HFF-Myc (cell line): ENCODE data around the gene NR3C2.
"Not testable (repeated sequence)": the region's sequence is repeated elsewhere in the genome, so short reads cannot be mapped to it uniquely, and the experiment has no call there.

ENCODE experiments used
- DNase-seq: peaks from one replicate; pipeline ENCODE4 v3.0.0-alpha.2; 2011; ENCODE audit warnings: low read depth; ENCODE audit errors: extremely low read depth
- H3K4me3 ChIP-seq: replicated peaks from 2 replicates; pipeline ENCODE4 v1.5.1; 2011; ENCODE audit warnings: low read depth, mild to moderate bottlenecking, control low read depth, low read length
- TF ChIP-seq, protein P1 (sequence below): IDR thresholded peaks from 2 replicates; pipeline ENCODE4 v1.5.1; 2012; ENCODE audit warnings: mild to moderate bottlenecking, low read depth, low read length, control low read depth; ENCODE audit errors: missing control alignments

Gene NR3C2

DNA sequence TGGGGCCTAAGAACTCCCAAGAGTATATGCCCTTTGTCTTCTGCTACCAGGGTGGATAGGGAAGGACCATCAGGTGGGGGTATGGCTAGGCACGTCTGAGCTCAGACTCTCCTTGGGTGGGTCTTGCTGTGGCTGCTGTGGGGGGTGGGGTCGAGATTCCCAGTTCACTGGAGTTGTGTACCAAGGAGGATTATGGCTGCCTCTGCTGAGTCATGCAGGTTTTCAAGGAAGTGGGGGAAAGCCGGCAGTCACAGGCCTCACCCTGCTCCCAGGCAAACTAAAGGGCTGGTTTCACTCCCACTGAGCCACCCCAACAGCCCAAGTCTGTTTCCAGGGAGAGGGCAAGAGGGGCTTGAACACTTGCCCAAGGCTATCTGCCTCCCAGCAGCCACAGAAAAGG lies 249.7 kb downstream of the NR3C2 start:
- H3K4me3 ChIP-seq, result no peak overlapping the region
- TF ChIP-seq, protein P1, sequence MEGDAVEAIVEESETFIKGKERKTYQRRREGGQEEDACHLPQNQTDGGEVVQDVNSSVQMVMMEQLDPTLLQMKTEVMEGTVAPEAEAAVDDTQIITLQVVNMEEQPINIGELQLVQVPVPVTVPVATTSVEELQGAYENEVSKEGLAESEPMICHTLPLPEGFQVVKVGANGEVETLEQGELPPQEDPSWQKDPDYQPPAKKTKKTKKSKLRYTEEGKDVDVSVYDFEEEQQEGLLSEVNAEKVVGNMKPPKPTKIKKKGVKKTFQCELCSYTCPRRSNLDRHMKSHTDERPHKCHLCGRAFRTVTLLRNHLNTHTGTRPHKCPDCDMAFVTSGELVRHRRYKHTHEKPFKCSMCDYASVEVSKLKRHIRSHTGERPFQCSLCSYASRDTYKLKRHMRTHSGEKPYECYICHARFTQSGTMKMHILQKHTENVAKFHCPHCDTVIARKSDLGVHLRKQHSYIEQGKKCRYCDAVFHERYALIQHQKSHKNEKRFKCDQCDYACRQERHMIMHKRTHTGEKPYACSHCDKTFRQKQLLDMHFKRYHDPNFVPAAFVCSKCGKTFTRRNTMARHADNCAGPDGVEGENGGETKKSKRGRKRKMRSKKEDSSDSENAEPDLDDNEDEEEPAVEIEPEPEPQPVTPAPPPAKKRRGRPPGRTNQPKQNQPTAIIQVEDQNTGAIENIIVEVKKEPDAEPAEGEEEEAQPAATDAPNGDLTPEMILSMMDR, result no peak

DNA sequence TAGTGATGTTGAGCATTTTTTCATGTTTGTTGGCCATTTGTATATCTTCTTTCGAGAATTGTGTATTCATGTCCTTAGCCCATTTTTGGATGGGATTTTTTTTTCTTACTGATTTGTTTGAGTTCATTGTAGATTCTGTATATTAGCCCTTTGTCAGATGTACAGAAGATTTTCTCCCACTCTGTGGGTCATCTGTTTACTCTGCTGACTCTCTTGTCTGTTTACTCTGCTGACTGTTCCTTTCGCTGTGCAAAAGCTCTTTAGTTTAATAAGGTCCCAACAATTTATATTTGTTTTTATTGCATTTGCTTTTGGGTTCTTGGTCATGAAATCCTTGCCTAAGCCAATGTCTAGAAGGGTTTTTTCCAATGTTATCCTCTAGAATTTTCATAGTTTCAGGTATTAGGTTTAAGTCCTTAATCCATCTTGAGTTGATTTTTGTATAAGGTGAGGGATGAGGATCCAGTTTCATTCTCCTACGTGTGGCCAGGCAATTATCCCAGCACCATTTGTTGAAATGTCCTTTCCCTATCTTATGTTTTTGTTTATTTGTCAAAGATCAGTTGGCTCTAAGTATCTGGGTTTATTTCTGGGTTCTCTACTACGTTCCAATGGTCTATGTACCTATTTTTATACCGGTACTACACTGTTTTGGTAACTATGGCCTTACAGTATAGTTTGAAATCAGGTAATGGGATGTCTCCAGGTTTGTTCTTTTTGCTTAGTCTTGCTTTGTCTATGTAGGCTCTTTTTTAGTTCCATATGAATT lies 254.6 kb downstream of the NR3C2 start:
- DNase-seq, H3K4me3 ChIP-seq: not testable (repeated sequence)

More for the DNA sequence above, 249.7 kb downstream of the NR3C2 start:
- DNase-seq, result no peak

DNA sequence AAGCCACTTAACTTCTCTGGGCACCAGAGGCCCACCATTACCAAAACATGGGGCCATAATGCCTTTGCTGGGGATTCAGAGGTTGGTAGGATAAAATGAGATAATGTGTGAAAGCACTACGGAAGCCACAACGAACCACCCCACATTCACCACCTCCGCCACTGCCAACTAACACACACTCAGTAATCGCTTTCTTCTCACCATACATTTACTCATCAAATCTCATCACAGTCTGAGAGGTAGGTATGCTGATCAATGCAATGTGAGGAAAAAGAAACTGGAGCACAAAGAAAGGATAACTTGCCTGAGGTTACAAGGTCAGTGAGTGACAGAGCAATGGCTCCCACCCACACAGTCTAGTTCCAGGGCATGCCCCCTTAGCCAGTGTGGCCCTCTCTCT lies 257.3 kb downstream of the NR3C2 start:
- TF ChIP-seq, protein P1, result no peak
- H3K4me3 ChIP-seq, result no peak overlapping the region
- no peak for DNase-seq

DNA sequence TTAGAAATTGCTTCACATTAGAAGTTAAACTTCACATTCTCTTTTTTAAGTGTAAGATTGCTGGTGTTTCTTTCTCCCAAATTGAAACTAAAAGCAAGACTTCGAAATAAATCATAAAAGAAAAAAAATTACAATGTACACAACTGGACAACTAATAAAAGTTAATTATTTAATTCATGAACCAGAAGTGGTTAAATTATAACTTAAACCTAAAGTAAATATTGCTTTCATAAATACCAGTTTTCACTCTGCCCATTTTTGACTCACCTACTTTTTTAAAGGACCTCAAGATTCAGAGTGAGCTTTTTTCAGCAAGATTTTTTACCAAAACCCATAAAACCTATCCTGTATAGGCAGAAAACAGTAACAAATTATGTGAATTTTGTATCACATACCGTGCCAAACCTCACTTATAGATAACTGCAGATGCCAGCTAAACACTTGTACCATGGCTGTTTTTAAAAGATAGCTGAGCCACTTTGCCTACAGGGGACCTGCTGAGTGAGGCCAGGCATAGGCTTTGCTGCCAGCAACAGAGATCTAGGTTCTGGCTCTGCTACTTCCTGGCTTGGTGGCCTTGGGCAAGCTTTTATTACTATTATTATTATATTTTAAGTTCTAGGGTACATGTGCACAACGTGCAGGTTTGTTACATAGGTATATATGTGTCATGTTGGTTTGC lies 259.8 kb downstream of the NR3C2 start:
- DNase-seq, result no peak
- TF ChIP-seq, protein P1, result no peak
- H3K4me3 ChIP-seq, result no peak overlapping the region

DNA sequence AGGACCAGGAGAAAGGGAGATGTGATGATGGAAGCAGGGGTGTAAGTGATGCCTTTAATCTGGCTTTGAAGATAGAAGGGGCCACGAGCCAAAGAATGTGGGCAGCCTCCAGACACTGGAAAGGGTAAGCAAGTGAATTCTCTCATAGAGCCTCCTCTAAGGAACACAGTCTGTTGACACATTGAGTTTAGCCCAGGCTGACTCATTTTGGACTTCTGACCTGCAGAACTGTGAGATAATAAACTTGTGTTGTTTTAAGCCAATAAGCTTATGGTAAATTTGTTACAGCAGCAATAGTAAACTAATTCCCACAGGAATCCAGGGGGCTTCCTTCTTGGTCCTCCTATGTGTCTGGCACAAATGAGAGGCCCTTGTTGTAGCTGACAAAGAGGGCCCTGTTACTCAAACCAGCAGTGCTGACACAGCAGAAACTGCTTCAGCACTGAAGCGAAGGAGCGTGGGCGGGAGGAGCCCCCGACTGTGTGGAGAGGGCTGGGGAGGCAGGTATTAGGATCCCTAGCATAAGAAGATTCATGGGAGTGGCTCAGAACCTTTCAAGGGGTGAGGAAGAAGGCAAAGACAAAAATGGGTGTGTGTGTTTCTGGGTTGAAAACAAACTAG lies 268.7 kb downstream of the NR3C2 start:
- H3K4me3 ChIP-seq, result no peak overlapping the region
- DNase-seq, result no peak
- TF ChIP-seq, protein P1, result no peak

DNA sequence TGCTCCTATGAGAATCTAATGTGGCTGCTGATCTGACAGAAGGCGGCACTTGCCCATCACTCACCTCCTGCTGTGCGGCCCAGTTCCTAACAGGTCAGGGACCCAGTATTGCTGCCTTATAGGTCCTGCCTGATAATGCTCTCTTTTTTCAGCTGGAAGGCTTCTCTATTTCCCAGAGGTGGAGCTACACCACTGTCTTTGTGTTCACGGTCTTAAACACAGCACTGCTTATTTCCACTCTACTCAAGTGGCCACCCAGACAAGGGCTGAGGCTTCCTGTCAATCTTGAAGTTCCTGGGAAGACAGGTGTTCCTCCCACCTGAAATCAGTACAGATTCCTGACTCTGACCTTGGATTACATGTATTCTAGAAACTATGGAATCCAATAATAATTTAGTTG lies 270.6 kb downstream of the NR3C2 start:
- DNase-seq, result no peak
- TF ChIP-seq, protein P1, result no peak
- no peak overlapping the region for H3K4me3 ChIP-seq
